RWPE2 (cell line): Measurements from ENCODE around the gene DPYSL4.

Source experiments
- ATAC-seq: fragments of 200-7000 bp; cut with Tn5 transposase; 3 replicates; pipeline ENCODE4 v1.9.1; 2021; ENCODE audit warnings: low read depth
- DNase-seq: peaks from one replicate; pipeline ENCODE4 v3.0.0-alpha.2; 2020; ENCODE audit warnings: low spot score
- H3K27ac ChIP-seq: fragments of 450-650 bp; 2 replicates; pipeline ENCODE4 v1.5.1; 2017; ENCODE audit warnings: mild to moderate bottlenecking; ENCODE audit not compliant: poor library complexity, severe bottlenecking
- H3K27me3 ChIP-seq: fragments of 250-450 bp; sonication (Bioruptor Pico); 2 replicates; pipeline ENCODE4 v1.5.1; 2021; ENCODE audit warnings: mild to moderate bottlenecking, moderate library complexity; ENCODE audit not compliant: insufficient read depth, poor library complexity, severe bottlenecking
- H3K36me3 ChIP-seq: fragments of 250-450 bp; sonication (Bioruptor Pico); 2 replicates; pipeline ENCODE4 v1.5.1; 2020; ENCODE audit warnings: low read depth, mild to moderate bottlenecking, moderate library complexity
- H3K4me1 ChIP-seq: fragments of 250-450 bp; sonication (Bioruptor Pico); 2 replicates; pipeline ENCODE4 v1.5.1; 2021; ENCODE audit warnings: mild to moderate bottlenecking, moderate library complexity; ENCODE audit not compliant: insufficient read depth, poor library complexity, severe bottlenecking
- H3K4me3 ChIP-seq: fragments of 250-450 bp; sonication (Bioruptor Pico); 2 replicates; pipeline ENCODE4 v1.5.1; 2021; ENCODE audit warnings: mild to moderate bottlenecking, moderate library complexity; ENCODE audit not compliant: severe bottlenecking
- H3K9me3 ChIP-seq: fragments of 250-450 bp; sonication (Bioruptor Pico); 2 replicates; pipeline ENCODE4 v1.5.1; 2021; ENCODE audit warnings: mild to moderate bottlenecking, moderate library complexity; ENCODE audit not compliant: severe bottlenecking
- TF ChIP-seq, protein P1 (sequence below): fragments of 450-650 bp; IDR thresholded peaks from one replicate; pipeline ENCODE4 v1.5.1; 2017; ENCODE audit warnings: mild to moderate bottlenecking, moderate library complexity; ENCODE audit not compliant: poor library complexity, severe bottlenecking

Gene DPYSL4

DNA sequence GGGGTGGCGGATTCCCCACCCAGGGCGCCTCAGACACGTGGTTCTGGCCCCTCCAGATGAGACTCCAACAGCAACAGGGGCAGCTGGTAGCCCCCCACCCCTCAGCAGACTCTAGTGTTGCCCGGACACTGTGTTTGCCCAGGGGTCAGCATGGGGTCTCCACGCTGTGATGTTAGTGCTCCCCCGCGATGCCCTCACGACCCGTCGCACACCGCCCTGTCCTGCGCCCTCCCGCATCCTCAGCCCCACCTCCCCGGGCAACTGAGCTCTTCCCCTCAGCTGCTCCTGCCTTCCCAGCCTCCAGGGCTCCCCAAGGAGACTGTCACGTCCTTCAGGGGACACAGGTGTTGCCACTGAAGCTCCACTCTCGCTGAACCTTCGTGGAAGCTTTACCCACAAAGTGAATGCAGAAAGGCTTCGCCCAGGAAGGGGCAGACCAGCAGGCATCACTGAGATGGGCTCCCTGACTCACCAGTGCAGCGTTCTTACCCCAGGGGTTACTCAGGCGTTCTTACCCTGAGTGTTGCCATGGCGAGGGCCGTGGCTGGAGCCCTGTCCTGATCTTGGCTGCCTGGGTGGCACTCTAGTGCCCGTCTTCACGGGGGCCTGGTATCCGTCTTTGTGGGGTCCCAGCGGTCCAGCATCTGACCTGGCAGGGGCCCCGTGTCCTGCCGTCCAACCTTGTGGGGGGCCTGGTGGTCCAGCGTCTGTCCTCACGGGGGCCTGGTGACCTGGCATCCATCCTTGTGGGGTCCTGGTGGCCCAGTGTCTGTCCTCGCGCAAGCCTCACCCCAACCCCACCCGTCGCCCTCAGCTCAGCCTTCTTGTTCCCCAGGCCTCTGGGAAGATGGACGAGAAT, 14.6 kb downstream of the DPYSL4 start:
- no peak overlapping the region for H3K4me3 ChIP-seq
- no peaks in the 10 kb centered on the region for H3K9me3 ChIP-seq
- TF ChIP-seq, protein P1, sequence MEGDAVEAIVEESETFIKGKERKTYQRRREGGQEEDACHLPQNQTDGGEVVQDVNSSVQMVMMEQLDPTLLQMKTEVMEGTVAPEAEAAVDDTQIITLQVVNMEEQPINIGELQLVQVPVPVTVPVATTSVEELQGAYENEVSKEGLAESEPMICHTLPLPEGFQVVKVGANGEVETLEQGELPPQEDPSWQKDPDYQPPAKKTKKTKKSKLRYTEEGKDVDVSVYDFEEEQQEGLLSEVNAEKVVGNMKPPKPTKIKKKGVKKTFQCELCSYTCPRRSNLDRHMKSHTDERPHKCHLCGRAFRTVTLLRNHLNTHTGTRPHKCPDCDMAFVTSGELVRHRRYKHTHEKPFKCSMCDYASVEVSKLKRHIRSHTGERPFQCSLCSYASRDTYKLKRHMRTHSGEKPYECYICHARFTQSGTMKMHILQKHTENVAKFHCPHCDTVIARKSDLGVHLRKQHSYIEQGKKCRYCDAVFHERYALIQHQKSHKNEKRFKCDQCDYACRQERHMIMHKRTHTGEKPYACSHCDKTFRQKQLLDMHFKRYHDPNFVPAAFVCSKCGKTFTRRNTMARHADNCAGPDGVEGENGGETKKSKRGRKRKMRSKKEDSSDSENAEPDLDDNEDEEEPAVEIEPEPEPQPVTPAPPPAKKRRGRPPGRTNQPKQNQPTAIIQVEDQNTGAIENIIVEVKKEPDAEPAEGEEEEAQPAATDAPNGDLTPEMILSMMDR: no peak
- no peak for DNase-seq
- H3K4me1 ChIP-seq: no peaks in the 10 kb centered on the region
- H3K36me3 ChIP-seq: no peaks in the 10 kb centered on the region
- H3K27me3 ChIP-seq: no peaks in the 10 kb centered on the region
- no peak overlapping the region for H3K27ac ChIP-seq
- no peak for ATAC-seq

DNA sequence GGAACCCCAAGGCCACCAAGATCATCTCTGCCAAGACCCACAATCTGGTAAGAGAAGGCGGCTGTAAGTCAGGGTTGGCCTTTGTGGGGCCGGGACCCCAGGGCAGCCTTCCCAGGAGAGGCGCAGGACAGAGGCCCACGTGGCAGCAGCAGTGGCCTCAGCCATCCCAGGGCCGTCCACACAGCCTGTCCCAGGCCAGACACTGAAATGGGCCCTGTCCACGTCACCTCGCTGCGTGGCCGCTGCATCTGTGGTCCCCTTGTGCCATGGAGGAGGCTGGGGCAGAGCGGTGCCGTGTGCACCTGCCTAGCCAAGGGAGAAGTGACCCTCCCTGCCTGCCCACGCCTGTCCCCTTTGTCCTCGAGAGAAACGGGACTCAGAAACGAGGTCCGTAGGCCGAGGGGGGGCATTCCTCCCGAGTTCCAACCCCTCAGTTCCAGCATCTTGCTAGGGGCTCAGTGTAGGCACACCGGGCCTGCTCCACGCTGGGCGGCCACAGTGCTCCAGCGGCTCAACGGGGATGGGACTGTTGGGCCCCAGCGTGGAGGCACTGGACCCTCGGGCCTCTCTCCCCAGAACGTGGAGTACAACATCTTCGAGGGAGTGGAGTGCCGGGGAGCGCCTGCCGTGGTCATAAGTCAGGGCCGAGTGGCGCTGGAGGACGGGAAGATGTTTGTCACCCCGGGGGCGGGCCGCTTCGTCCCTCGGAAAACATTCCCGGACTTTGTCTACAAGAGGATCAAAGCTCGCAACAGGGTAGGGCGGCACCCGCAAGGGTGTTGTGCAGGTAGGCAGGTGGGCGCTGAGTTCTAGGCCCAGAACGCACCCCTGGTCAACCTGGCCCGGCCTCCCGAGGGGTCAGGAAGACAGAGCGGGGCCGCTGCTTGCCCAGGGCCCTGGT, 15.6 kb downstream of the DPYSL4 start:
- ATAC-seq (no peak), DNase-seq (no peak)
- TF ChIP-seq, protein P1: no peak
- no peaks in the 10 kb centered on the region for H3K9me3 ChIP-seq
- H3K27me3 ChIP-seq: no peaks in the 10 kb centered on the region
- H3K27ac ChIP-seq: no peak overlapping the region
- no peaks in the 10 kb centered on the region for H3K36me3 ChIP-seq
- no peaks in the 10 kb centered on the region for H3K4me1 ChIP-seq
- no peak overlapping the region for H3K4me3 ChIP-seq

DNA sequence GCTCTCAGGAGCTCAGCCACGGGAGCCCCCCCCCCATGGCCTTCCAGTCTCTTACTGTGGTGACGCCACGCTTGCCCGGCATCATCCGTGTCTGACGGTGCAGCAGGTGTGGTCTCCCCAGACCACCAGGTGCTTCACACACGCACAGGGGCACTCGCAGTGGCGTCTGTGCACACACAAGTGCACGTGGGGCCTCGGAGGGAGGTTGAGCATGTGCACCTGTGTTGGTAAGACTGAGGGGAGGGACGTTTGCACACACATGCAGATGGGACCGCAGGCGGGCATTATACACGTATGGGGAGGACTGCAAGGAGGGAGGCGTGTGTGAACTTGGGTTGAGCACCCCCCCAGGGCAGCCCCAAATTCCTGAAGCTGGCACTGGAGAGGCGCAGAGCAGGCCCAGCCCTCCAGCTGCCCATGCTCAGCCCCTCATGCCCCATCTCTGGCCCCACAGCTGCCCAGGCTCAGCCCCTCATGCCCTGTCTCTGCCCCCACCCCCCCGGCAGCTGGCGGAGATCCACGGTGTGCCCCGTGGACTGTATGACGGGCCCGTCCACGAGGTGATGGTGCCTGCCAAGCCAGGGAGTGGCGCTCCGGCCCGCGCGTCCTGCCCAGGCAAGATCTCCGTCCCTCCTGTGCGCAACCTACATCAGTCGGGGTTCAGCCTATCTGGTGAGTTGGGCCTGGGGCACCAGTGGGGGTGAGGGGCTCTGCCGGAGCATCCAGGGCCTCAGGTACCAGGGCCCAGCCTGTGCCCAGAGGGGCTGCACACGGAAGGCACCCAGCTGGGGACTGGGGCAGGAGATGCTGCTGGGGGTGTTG, 16.7 kb downstream of the DPYSL4 start:
- Histone ChIP-seq H3K36me3 (no peaks in the 10 kb centered on the region), H3K4me3 (no peak overlapping the region), H3K4me1 (no peaks in the 10 kb centered on the region), H3K27me3 (no peaks in the 10 kb centered on the region), H3K9me3 (no peaks in the 10 kb centered on the region), H3K27ac (no peak overlapping the region)
- DNase-seq: no peak
- TF ChIP-seq, protein P1: no peak
- ATAC-seq: no peak

DNA sequence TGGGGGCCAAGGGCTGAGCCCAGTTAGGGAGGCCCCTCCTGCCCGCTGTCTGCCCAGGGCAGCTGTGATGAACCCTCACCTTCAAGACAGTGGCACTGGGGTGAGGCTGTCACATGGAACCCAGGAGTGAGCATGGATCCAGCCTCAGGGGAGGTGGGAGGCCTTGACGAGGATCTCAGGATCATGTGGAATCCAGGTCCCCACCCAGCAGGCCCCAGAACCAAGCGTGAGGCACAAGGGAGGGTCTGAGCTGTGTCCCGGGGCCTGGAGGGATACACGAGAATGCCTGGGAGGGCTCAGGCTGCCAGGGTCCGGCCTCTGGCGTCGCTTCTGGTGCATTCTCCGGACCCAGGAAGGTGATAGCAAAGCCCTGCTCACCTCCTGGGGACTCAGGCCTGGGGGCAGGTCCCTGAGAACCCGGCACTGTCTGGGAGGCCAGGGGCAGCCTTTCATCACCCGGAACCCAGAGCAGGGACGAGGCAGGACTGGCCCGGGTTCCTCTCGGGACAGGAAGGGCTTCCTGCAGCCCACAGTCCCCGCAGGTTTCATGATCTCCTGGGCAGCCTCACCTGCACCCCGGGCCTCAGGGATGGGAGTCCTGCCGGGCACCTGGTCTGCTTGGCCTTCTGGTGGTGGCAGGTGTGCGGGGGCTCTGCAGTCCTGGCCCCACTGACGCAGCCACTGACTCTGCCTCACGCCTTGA, 17.5 kb downstream of the DPYSL4 start:
- ATAC-seq: no peak
- Histone ChIP-seq H3K4me1 (no peaks in the 10 kb centered on the region), H3K36me3 (no peaks in the 10 kb centered on the region), H3K9me3 (no peaks in the 10 kb centered on the region), H3K27me3 (no peaks in the 10 kb centered on the region), H3K4me3 (no peak overlapping the region), H3K27ac (no peak overlapping the region)
- TF ChIP-seq, protein P1: no peak
- no peak for DNase-seq
